Gastroesophageal sphincter (tissue), 4 donors: ENCODE measurements around the gene HPCA. TPM values are rescaled to one million over a fixed set of nuclear protein-coding genes. Genes with fewer than 3 reads are reported as not detected.
"Not testable (repeated sequence)": the region's sequence is repeated elsewhere in the genome, so short reads cannot be mapped to it uniquely, and the experiment has no call there.

Experiments used
- ATAC-seq: fragments of 150-250 bp; one replicate; pipeline ENCODE4 v1.9.1; 2016; ENCODE audit warnings: mild to moderate bottlenecking, moderate library complexity
- H3K27ac ChIP-seq, 4 donors: fragments of 200-600 bp; sonication (generic) in 3 of 4; 1 replicate in 3 of 4; 2 replicates in 1 of 4; pipeline ENCODE4 v1.5.1; 2016 to 2019
- H3K27me3 ChIP-seq: fragments of 200-600 bp; sonication (generic); one replicate; pipeline ENCODE4 v1.5.1; 2019
- H3K36me3 ChIP-seq, 2 donors: fragments of 200-600 bp; sonication (generic); one replicate each; pipeline ENCODE4 v1.5.1; 2019; ENCODE audit warnings: control low read depth in 1 of 2
- H3K4me1 ChIP-seq, 3 donors: fragments of 200-600 bp; sonication (generic); 1 replicate in 2 of 3; 2 replicates in 1 of 3; pipeline ENCODE4 v1.5.1; 2016 to 2019; ENCODE audit warnings: control low read depth in 2 of 3
- H3K4me3 ChIP-seq, 2 donors: fragments of 200-600 bp; sonication (generic); one replicate each; pipeline ENCODE4 v1.5.1; 2019; ENCODE audit warnings: mild to moderate bottlenecking in 1 of 2, moderate library complexity in 1 of 2
- H3K9me3 ChIP-seq, 3 donors: fragments of 200-600 bp; sonication (generic); one replicate each; pipeline ENCODE4 v1.5.1; 2017 to 2019; ENCODE audit warnings: control low read depth in 2 of 3
- CTCF ChIP-seq, 4 experiments: fragments of 200-600 bp in 2 of 4; fragments of 450-650 bp in 2 of 4; sonication (generic) in 1 of 4; IDR thresholded peaks; one replicate each; pipeline ENCODE4 v1.5.1; 2017 to 2019; ENCODE audit warnings: antibody characterized with exemption in 4 of 4, mild to moderate bottlenecking in 2 of 4, moderate library complexity in 2 of 4
- EP300 ChIP-seq: sonication (generic); formaldehyde crosslinking; IDR thresholded peaks from one replicate; pipeline ENCODE4 v1.6.1; 2017; ENCODE audit warnings: antibody characterized with exemption, mild to moderate bottlenecking
- POLR2A ChIP-seq, 2 donors: fragments of 450-650 bp; IDR thresholded peaks; one replicate each; pipeline ENCODE4 v1.6.1; 2017; ENCODE audit warnings: antibody characterized with exemption in 2 of 2, mild to moderate bottlenecking in 2 of 2, moderate library complexity in 1 of 2
- POLR2AphosphoS5 ChIP-seq: sonication (generic); formaldehyde crosslinking; IDR thresholded peaks from one replicate; pipeline ENCODE4 v1.6.1; 2017; ENCODE audit warnings: antibody characterized with exemption
- WGBS, 2 donors: methylation state at CpG; one replicate each; pipeline ENCODE4 v1.1.5; 2018; ENCODE audit warnings: low coverage in 1 of 2; 5-methylcytosine and 5-hydroxymethylcytosine counted together
- total RNA-seq, 4 donors: library from RNA; depleted of rRNA; stranded (reverse); fragments of >200 nt; gene quantifications; one replicate each; pipeline ENCODE4 v1.1.0, GENCODE V29; 2016

HPCA gene
- total RNA-seq, 4 donors from 2014 or later: 0.58 TPM; not detected in 3

- no peak for TF ChIP-seq POLR2AphosphoS5
- no peak for TF ChIP-seq EP300
- no peaks in the 10 kb centered on the region for H3K36me3 ChIP-seq
- no CpG with 5 or more reads among the region's 6 CpGs for WGBS, 2 donors
- no peaks in the 10 kb centered on the region for H3K9me3 ChIP-seq
- no peak overlapping the region for H3K4me3 ChIP-seq
- H3K4me1 ChIP-seq: peaks cover 0 to 20% (median 4%) of the 10 kb centered on the region in 3 donors
- ATAC-seq: no peak
- no peak overlapping the region for H3K27ac ChIP-seq
- peaks cover 5% of the 10 kb centered on the region for H3K27me3 ChIP-seq
These were observed 16.2 kb downstream of the HPCA start for GRCh38 chr1:32902535-32902920.

GRCh38 chr1:32903991-32904785 lies 17.9 kb downstream of the HPCA start:
- 78% methylated on average over 3 of the region's 3 CpGs; no CpG with 5 or more reads in 1 of the 2 donors for WGBS, 2 donors
- H3K4me1 ChIP-seq: peaks cover 0 to 20% (median 4%) of the 10 kb centered on the region in 3 donors
- no peak for ATAC-seq
- no peaks in the 10 kb centered on the region for H3K9me3 ChIP-seq
- H3K4me3 ChIP-seq: no peak overlapping the region
- H3K27me3 ChIP-seq: peaks cover 10% of the 10 kb centered on the region
- no peaks in the 10 kb centered on the region for H3K36me3 ChIP-seq
- no peak overlapping the region for H3K27ac ChIP-seq
- no peak for TF ChIP-seq EP300
- TF ChIP-seq CTCF (IDR thresholded peaks at IDR 0.05): no peak
- no peak for TF ChIP-seq POLR2AphosphoS5
- no peak for TF ChIP-seq POLR2A (IDR thresholded peaks at IDR 0.05)

- ATAC-seq: no peak
- Histone ChIP-seq H3K27me3 (peaks cover 10% of the 10 kb centered on the region), H3K9me3 (no peaks in the 10 kb centered on the region), H3K4me3 (no peak overlapping the region), H3K36me3 (no peaks in the 10 kb centered on the region), H3K27ac (no peak overlapping the region), H3K4me1 (peaks cover 0 to 19% (median 4%) of the 10 kb centered on the region in 3 donors)
- 29 to 60% methylated on average over 1 of the region's 2 CpGs for WGBS, 2 donors
- TF ChIP-seq CTCF (IDR thresholded peaks at IDR 0.05) (no peak), POLR2A (IDR thresholded peaks at IDR 0.05) (no peak), EP300 (no peak), POLR2AphosphoS5 (no peak)
These were observed 18.5 kb downstream of the HPCA start for GRCh38 chr1:32904797-32905196.

GRCh38 chr1:32905588-32905987 lies 19.3 kb downstream of the HPCA start:
- H3K4me3 ChIP-seq, H3K36me3 ChIP-seq, H3K9me3 ChIP-seq, H3K27ac ChIP-seq, H3K27me3 ChIP-seq, ATAC-seq: not testable (repeated sequence)
- H3K4me1 ChIP-seq: peaks cover 0 to 12% (median 2%) of the 10 kb centered on the region in 3 donors
- WGBS, 2 donors: 77% methylated on average over 10 of the region's 10 CpGs; no CpG with 5 or more reads in 1 of the 2 donors

GRCh38 chr1:32906654-32907053 lies 20.4 kb downstream of the HPCA start:
- Histone ChIP-seq H3K4me1 (peaks cover 0 to 4% (median 0%) of the 10 kb centered on the region in 3 donors), H3K9me3 (no peaks in the 10 kb centered on the region), H3K4me3 (no peak overlapping the region), H3K27me3 (peaks cover 5% of the 10 kb centered on the region), H3K36me3 (no peaks in the 10 kb centered on the region), H3K27ac (no peak overlapping the region)
- ATAC-seq: no peak
- WGBS, 2 donors: 85 to 89% methylated on average over 3 to 5 of the region's 7 CpGs
- TF ChIP-seq POLR2A (IDR thresholded peaks at IDR 0.05) (no peak), EP300 (no peak), CTCF (IDR thresholded peaks at IDR 0.05) (no peak), POLR2AphosphoS5 (no peak)

- Histone ChIP-seq H3K9me3 (no peaks in the 10 kb centered on the region), H3K36me3 (no peaks in the 10 kb centered on the region), H3K27me3 (peaks cover 5% of the 10 kb centered on the region), H3K27ac (no peak overlapping the region), H3K4me3 (no peak overlapping the region), H3K4me1 (no peaks in the 10 kb centered on the region)
- WGBS, 2 donors: 19 to 23% methylated on average over 4 of the region's 4 CpGs
- no peak for TF ChIP-seq EP300
- no peak for TF ChIP-seq POLR2A (IDR thresholded peaks at IDR 0.05)
- TF ChIP-seq CTCF (IDR thresholded peaks at IDR 0.05): no peak
- TF ChIP-seq POLR2AphosphoS5: no peak
- ATAC-seq: no peak
These were observed 21.1 kb downstream of the HPCA start for GRCh38 chr1:32907435-32907834.
